ENCODE results near the gene SLC12A9.

SLC12A9 gene

GRCh38 chr7:100886142-100886935 lies 33.8 kb downstream of the SLC12A9 start:
- no peak for DNase-seq (ENCODE audit: low read depth)

GRCh38 chr7:100886936-100887515 lies 34.5 kb downstream of the SLC12A9 start:
- no peak for DNase-seq (ENCODE audit: low read depth)

GRCh38 chr7:100887516-100888290 lies 35.2 kb downstream of the SLC12A9 start:
- DNase-seq (ENCODE audit: low read depth) = no peak

GRCh38 chr7:100888291-100888987 lies 35.9 kb downstream of the SLC12A9 start:
- DNase-seq (ENCODE audit: low read depth) = no peak

- DNase-seq (ENCODE audit: low read depth) = no peak
Measured at GRCh38 chr7:100888988-100889750, 36.7 kb downstream of the SLC12A9 start, which contains the start of gene UFSP1. TSS of gene UFSP1 (minus strand) at chr7:100889715. CDS start at chr7:100889271, 444 bp downstream.

- DNase-seq (ENCODE audit: low read depth) = no peak
Measured at GRCh38 chr7:100890653-100891567, 38.4 kb downstream of the SLC12A9 start.

- DNase-seq (ENCODE audit: low read depth) = no peak
Measured at GRCh38 chr7:100891568-100892247, 39.2 kb downstream of the SLC12A9 start.

GRCh38 chr7:100892364-100893317 lies 40.1 kb downstream of the SLC12A9 start:
- DNase-seq (ENCODE audit: low read depth) = no peak

- no peak for DNase-seq (ENCODE audit: low read depth)
Measured at GRCh38 chr7:100893318-100893895, 40.9 kb downstream of the SLC12A9 start.

- no peak for DNase-seq (ENCODE audit: low read depth)
Measured at GRCh38 chr7:100893910-100894721, 41.6 kb downstream of the SLC12A9 start.

GRCh38 chr7:100894860-100895700 lies 42.6 kb downstream of the SLC12A9 start:
- DNase-seq (ENCODE audit: low read depth) = no peak

GRCh38 chr7:100895701-100895955 lies 43.1 kb downstream of the SLC12A9 start, which contains the start of gene ACHE:
TSS of gene ACHE (minus strand) at chr7:100895888. CDS start at chr7:100894232, 1,656 bp downstream.
- DNase-seq (ENCODE audit: low read depth) = no peak

- DNase-seq (ENCODE audit: low read depth) = no peak
Measured at GRCh38 chr7:100895956-100896731, 43.6 kb downstream of the SLC12A9 start.

GRCh38 chr7:100896732-100897608 lies 44.5 kb downstream of the SLC12A9 start:
- DNase-seq (ENCODE audit: low read depth) = no peak

Data from HS-5 (cell line).